ENCODE measurements around the gene MRPS22. TPM values are rescaled to one million over a fixed set of nuclear protein-coding genes. Genes with fewer than 3 reads are reported as not detected.

MRPS22 gene
- total and polyA plus RNA-seq, 2 donors (not counting 3 experiments of a cell fraction or from before 2014, with no cell fraction given) = 33.8 to 45.6 TPM

GRCh38 chr3:139327231-139327630 lies 16.6 kb upstream of the MRPS22 start:
- CTCF ChIA-PET = interaction anchor here (1.9 to 5.4 kb wide), 4 partner anchors 215 to 391 kb away, joined by 6 to 140 read pairs (median 19); no protein-coding TSS in a partner anchor
- intact Hi-C loops (cut with micrococcal nuclease) = no loop called here

More at GRCh38 chr3:139327231-139327630, 16.6 kb upstream of the MRPS22 start:
- dilution Hi-C loops (cut with MboI; ENCODE audit: extremely low pct_ligation_motif_present, low sequenced_read_pairs) = no loop called here
- Histone ChIP-seq H3K36me3 (ENCODE audit: control insufficient read depth in 2 of 2, extremely low read depth in 1 of 2, insufficient read depth in 2 of 2, low read length in 2 of 2) (no peaks in the 10 kb centered on the region), H2AFZ (ENCODE audit: low read depth, low read length) (no peak overlapping the region), H3K79me2 (ENCODE audit: control insufficient read depth, insufficient read depth, low read length) (no peaks in the 10 kb centered on the region), H3K4me1 (ENCODE audit: control insufficient read depth, extremely low read depth, insufficient read depth, low read length) (peaks cover 3% of the 10 kb centered on the region), H3K9ac (replicated peaks; ENCODE audit: extremely low read depth, insufficient read depth, low read length) (no peak overlapping the region), H3K4me2 (ENCODE audit: insufficient read depth, low read length) (no peak overlapping the region), H3K9me3 (replicated peaks; ENCODE audit: control insufficient read depth, insufficient read depth, low read length) (no peaks in the 10 kb centered on the region), H3K27me3 (ENCODE audit: control insufficient read depth in 2 of 2, insufficient read depth in 2 of 2, low read length in 2 of 2) (peaks cover 2 to 9% of the 10 kb centered on the region in 2 experiments), H3K4me3 (replicated peaks in 1 of 3; ENCODE audit: insufficient read depth in 1 of 3, low read depth in 1 of 3, low read length in 3 of 3) (no peak overlapping the region), H4K20me1 (replicated peaks; ENCODE audit: control insufficient read depth, extremely low read depth, insufficient read depth, low read length) (no peaks in the 10 kb centered on the region), H3K27ac (ENCODE audit: insufficient read depth, low read depth, low read length) (no peak overlapping the region), H3K9me1 (replicated peaks; ENCODE audit: control insufficient read depth, extremely low read depth, insufficient read depth, low read length) (no peaks in the 10 kb centered on the region)
- DNase-seq (ENCODE audit: low read depth, low spot score) (no peak), FAIRE-seq (no peak)
- TF ChIP-seq FOS (IDR thresholded peaks at IDR 0.05; ENCODE audit: borderline replicate concordance, insufficient read depth, low read length) (no peak), GATA2 (IDR thresholded peaks at IDR 0.05; ENCODE audit: insufficient read depth, insufficient read length, low read depth, low read length) (no peak), EZH2 (IDR thresholded peaks at IDR 0.05; ENCODE audit: borderline replicate concordance, low read depth, low read length, severe bottlenecking) (no peak), MAX (IDR thresholded peaks at IDR 0.05; ENCODE audit: insufficient read depth, insufficient read length) (no peak), POLR2AphosphoS5 (IDR thresholded peaks at IDR 0.05; ENCODE audit: insufficient read depth, low read depth, low read length) (no peak), CTCF (IDR thresholded peaks at IDR 0.05; ENCODE audit: extremely low read depth in 1 of 2, insufficient read depth in 1 of 2, low read depth in 1 of 2, low read length in 2 of 2) (no peak), JUN (IDR thresholded peaks at IDR 0.05; ENCODE audit: borderline replicate concordance, insufficient read depth, insufficient read length, low read depth) (no peak), MYC (IDR thresholded peaks at IDR 0.05; ENCODE audit: low read depth, low read length) (no peak)
- POLR2A ChIA-PET = no interaction called here
- BruUV-seq (replicated peaks) = no TSS peak

Data from endothelial cell of umbilical vein (primary cell).